Stomach (tissue), 9 donors: ENCODE data around the gene ERBB4. TPM values are rescaled to one million over a fixed set of nuclear protein-coding genes. Genes with fewer than 3 reads are reported as not detected.

ENCODE experiments used
- DNase-seq, 2 donors: peaks; one replicate each; pipeline versions ENCODE4 v3.0.0 to v3.0.0-alpha.2; 2013 to 2019
- H3K27ac ChIP-seq, 5 donors: fragments of 200-600 bp in 4 of 5; sonication (generic) in 4 of 5; one replicate each; pipeline ENCODE4 v1.5.1; 2013 to 2019; ENCODE audit warnings: mild to moderate bottlenecking in 1 of 5, moderate library complexity in 1 of 5
- H3K27me3 ChIP-seq, 3 donors: fragments of 200-600 bp; sonication (generic); one replicate each; pipeline ENCODE4 v1.5.1; 2017 to 2019; ENCODE audit warnings: mixed run types in 1 of 3
- H3K36me3 ChIP-seq, 4 donors: fragments of 200-600 bp; sonication (generic); 1 replicate in 3 of 4; 2 replicates in 1 of 4; pipeline ENCODE4 v1.5.1; 2016 to 2019
- H3K4me1 ChIP-seq, 4 donors: fragments of 200-600 bp; sonication (generic); one replicate each; pipeline ENCODE4 v1.5.1; 2016 to 2019
- H3K4me3 ChIP-seq, 4 donors: fragments of 200-600 bp; sonication (generic) in 3 of 4; one replicate each; pipeline ENCODE4 v1.5.1; 2016 to 2019; ENCODE audit warnings: mild to moderate bottlenecking in 1 of 4
- H3K9me3 ChIP-seq, 4 donors: fragments of 200-600 bp; sonication (generic); one replicate each; pipeline ENCODE4 v1.5.1; 2016 to 2019
- EP300 ChIP-seq: sonication (generic); formaldehyde crosslinking; IDR thresholded peaks from one replicate; pipeline ENCODE4 v1.6.1; 2017; ENCODE audit warnings: antibody characterized with exemption
- POLR2A ChIP-seq, 4 donors: fragments of 450-650 bp; IDR thresholded peaks; one replicate each; pipeline ENCODE4 v1.6.1; 2016; ENCODE audit warnings: antibody characterized with exemption in 4 of 4, control low read depth in 2 of 4, mild to moderate bottlenecking in 1 of 4, moderate library complexity in 1 of 4
- POLR2AphosphoS5 ChIP-seq, 3 donors: sonication (generic); formaldehyde crosslinking; IDR thresholded peaks; one replicate each; pipeline ENCODE4 v1.6.1; 2016; ENCODE audit warnings: antibody characterized with exemption in 3 of 3
- WGBS, 5 donors: extraction: QIAGEN DNeasy Blood & Tissue Kit in 3 of 5; methylation state at CpG; one replicate each; pipeline versions ENCODE4 v1.1.5 to v1.1.7; 2013 to 2018; 5-methylcytosine and 5-hydroxymethylcytosine counted together
- intact Hi-C: fragments of 100-400 bp; cut with DNase I; formaldehyde crosslinking; loops from one replicate; pipeline ENCODE4 v1.15.1; 2023; ENCODE audit warnings: low total_unique reads
- polyA plus RNA-seq, 3 donors: library from polyadenylated mRNA; stranded (reverse); fragments of 200-250 nt; gene quantifications; one replicate each; pipeline ENCODE4 v1.2.3, GENCODE V29; 2013
- total RNA-seq, 5 donors: library from RNA; depleted of rRNA; stranded (reverse); fragments of >200 nt; gene quantifications; one replicate each; pipeline versions ENCODE4 v1.1.0 to v1.2.3, GENCODE V29; 2014 to 2016
- TF ChIP-seq, protein P1 (sequence below), 7 experiments: fragments of 450-650 bp in 4 of 7; fragments of 200-600 bp in 3 of 7; sonication (generic) in 3 of 7; IDR thresholded peaks; one replicate each; pipeline ENCODE4 v1.5.1; 2016 to 2019; ENCODE audit warnings: antibody characterized with exemption in 7 of 7, control low read depth in 2 of 7, mild to moderate bottlenecking in 1 of 7
- donor health status: healthy with polysubstance abuse.
- donor health status: Bipolar disorder and iron deficiency.
- donor health status: healthy.

ERBB4 gene
- total and polyA plus RNA-seq, 8 donors = 0.12 to 2.5 (median 0.45) TPM; not detected in 1

- Histone ChIP-seq H3K4me1 (no peaks in the 10 kb centered on the region), H3K27me3 (no peaks in the 10 kb centered on the region), H3K4me3 (no peak overlapping the region), H3K27ac (no peak overlapping the region), H3K9me3 (peaks cover 0 to 6% (median 2%) of the 10 kb centered on the region in 4 donors), H3K36me3 (no peaks in the 10 kb centered on the region)
- WGBS, 5 donors = 91 to 98% (median 93%) methylated on average over 4 of the region's 4 CpGs
- TF ChIP-seq EP300 = no peak
- TF ChIP-seq, protein P1, sequence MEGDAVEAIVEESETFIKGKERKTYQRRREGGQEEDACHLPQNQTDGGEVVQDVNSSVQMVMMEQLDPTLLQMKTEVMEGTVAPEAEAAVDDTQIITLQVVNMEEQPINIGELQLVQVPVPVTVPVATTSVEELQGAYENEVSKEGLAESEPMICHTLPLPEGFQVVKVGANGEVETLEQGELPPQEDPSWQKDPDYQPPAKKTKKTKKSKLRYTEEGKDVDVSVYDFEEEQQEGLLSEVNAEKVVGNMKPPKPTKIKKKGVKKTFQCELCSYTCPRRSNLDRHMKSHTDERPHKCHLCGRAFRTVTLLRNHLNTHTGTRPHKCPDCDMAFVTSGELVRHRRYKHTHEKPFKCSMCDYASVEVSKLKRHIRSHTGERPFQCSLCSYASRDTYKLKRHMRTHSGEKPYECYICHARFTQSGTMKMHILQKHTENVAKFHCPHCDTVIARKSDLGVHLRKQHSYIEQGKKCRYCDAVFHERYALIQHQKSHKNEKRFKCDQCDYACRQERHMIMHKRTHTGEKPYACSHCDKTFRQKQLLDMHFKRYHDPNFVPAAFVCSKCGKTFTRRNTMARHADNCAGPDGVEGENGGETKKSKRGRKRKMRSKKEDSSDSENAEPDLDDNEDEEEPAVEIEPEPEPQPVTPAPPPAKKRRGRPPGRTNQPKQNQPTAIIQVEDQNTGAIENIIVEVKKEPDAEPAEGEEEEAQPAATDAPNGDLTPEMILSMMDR (IDR thresholded peaks at IDR 0.05) = no peak
- TF ChIP-seq POLR2AphosphoS5 (IDR thresholded peaks at IDR 0.05) = no peak
- TF ChIP-seq POLR2A (IDR thresholded peaks at IDR 0.05) = no peak
- DNase-seq = no peak
- intact Hi-C loops = no loop called here
Measured at GRCh38 chr2:211503198-211503597, 1035.4 kb downstream of the ERBB4 start.

DNA sequence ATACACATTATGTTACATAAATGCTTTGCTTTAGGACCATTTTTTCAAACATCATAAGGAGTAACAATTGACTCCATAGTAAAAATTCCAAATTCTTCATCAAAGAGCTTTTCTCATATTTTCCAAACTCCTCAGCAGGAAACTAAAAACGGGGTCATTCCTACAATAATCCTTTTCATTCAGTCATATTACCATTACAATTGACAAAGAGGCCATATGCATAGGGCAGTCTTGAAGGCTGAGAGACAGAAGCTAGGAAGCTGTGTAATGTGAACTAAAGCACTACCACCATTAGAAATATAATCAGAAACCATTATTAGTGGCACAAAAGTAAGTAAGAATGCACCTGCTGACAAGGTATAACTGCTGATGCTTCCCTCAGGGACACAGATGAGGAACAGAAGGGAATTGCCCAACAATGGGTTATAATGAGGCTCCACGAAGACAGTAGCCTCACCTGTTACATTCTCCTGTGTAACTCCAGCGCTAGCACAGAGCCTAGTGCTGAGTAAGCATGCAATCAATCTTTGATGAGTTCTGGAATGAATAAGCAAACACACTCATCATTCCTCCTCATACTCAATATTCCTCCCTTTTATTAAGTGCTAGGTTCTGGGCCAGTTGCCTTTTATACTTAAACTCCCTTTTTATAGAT is 1039.9 kb downstream of the ERBB4 start:
- TF ChIP-seq, protein P1 (IDR thresholded peaks at IDR 0.05) = no peak
- no peak overlapping the region for H3K4me3 ChIP-seq
- H3K27ac ChIP-seq = no peak overlapping the region
- no peak for DNase-seq
- no peaks in the 10 kb centered on the region for H3K4me1 ChIP-seq
- no peaks in the 10 kb centered on the region for H3K27me3 ChIP-seq
- 43 to 52% (median 46%) methylated on average over 3 of the region's 3 CpGs for WGBS, 5 donors
- no peaks in the 10 kb centered on the region for H3K36me3 ChIP-seq
- peaks cover 0 to 2% (median 1%) of the 10 kb centered on the region in 4 donors for H3K9me3 ChIP-seq
- intact Hi-C loops = no loop called here

- no peak overlapping the region for H3K4me3 ChIP-seq
- intact Hi-C loops = no loop called here
- DNase-seq = no peak
- H3K4me1 ChIP-seq = no peaks in the 10 kb centered on the region
- no peaks in the 10 kb centered on the region for H3K36me3 ChIP-seq
- H3K9me3 ChIP-seq = no peaks in the 10 kb centered on the region
- WGBS, 5 donors = 85 to 88% (median 86%) methylated on average over 3 of the region's 3 CpGs
- no peaks in the 10 kb centered on the region for H3K27me3 ChIP-seq
- no peak overlapping the region for H3K27ac ChIP-seq
- no peak for TF ChIP-seq POLR2A (IDR thresholded peaks at IDR 0.05)
Measured at GRCh38 chr2:211495339-211495738, 1043.3 kb downstream of the ERBB4 start.

- Histone ChIP-seq H3K36me3 (no peaks in the 10 kb centered on the region), H3K4me3 (no peak overlapping the region), H3K4me1 (no peaks in the 10 kb centered on the region), H3K27ac (no peak overlapping the region), H3K27me3 (no peaks in the 10 kb centered on the region), H3K9me3 (no peaks in the 10 kb centered on the region)
- no peak for DNase-seq
- no peak for TF ChIP-seq POLR2A (IDR thresholded peaks at IDR 0.05)
- WGBS, 5 donors = 47 to 56% (median 49%) methylated on average over 3 of the region's 3 CpGs
- intact Hi-C loops = no loop called here
Measured at GRCh38 chr2:211494536-211494935, 1044.1 kb downstream of the ERBB4 start.

- Histone ChIP-seq H3K27me3 (no peaks in the 10 kb centered on the region), H3K4me1 (no peaks in the 10 kb centered on the region), H3K4me3 (no peak overlapping the region), H3K36me3 (no peaks in the 10 kb centered on the region), H3K27ac (no peak overlapping the region), H3K9me3 (no peaks in the 10 kb centered on the region)
- no peak for TF ChIP-seq POLR2A (IDR thresholded peaks at IDR 0.05)
- TF ChIP-seq POLR2AphosphoS5 (IDR thresholded peaks at IDR 0.05) = no peak
- TF ChIP-seq, protein P1 (IDR thresholded peaks at IDR 0.05) = no peak
- TF ChIP-seq EP300 = no peak
- 86 to 94% (median 92%) methylated on average over 8 of the region's 8 CpGs for WGBS, 5 donors
- intact Hi-C loops = no loop called here
- DNase-seq = no peak
Measured at GRCh38 chr2:211494085-211494484, 1044.5 kb downstream of the ERBB4 start.
